GM12878 (cell line): ENCODE results near the gene BICC1. TPM values are rescaled to one million over a fixed set of nuclear protein-coding genes. Genes with fewer than 3 reads are reported as not detected.

Experiments
- ATAC-seq: fragments of 200-7000 bp; cut with Tn5 transposase; 3 replicates; pipeline ENCODE4 v1.9.1; 2020; ENCODE audit warnings: mild to moderate bottlenecking, moderate library complexity
- BruUV-seq: library from RNA; stranded (reverse); fragments of 400-500 nt; replicated peaks from 2 replicates; lab custom pipeline; 2021; lab: Mats Ljungman, UMichigan
- CTCF ChIA-PET: fragments of 300-600 bp; sonication (Branson Sonifier 250); formaldehyde crosslinking; extraction: SDS; loops from one replicate; lab custom pipeline; 2021; ENCODE audit warnings: inconsistent platforms; lab: Yijun Ruan, JAX
- POLR2A ChIA-PET: fragments of 350-600 bp; formaldehyde crosslinking; extraction: SDS; loops from one replicate; lab custom pipeline; 2021; ENCODE audit warnings: inconsistent platforms; lab: Charles Lee
- RAD21 ChIA-PET: fragments of 300-600 bp; sonication (Branson Sonifier 250); formaldehyde crosslinking; loops from one replicate; lab custom pipeline; 2023; ENCODE audit warnings: antibody characterized with exemption; ENCODE audit not compliant: unreplicated experiment; lab: Charles Lee
- SMC1A ChIA-PET: fragments of 300-600 bp; sonication (Branson Sonifier 250); formaldehyde crosslinking; loops from one replicate; lab custom pipeline; 2023; ENCODE audit not compliant: unreplicated experiment, uncharacterized antibody; lab: Charles Lee
- DNase-seq: peaks from one replicate; pipeline ENCODE4 v3.0.0-alpha.2; 2011; ENCODE audit warnings: low read depth, low spot score
- FAIRE-seq: peaks from 3 replicates; lab custom pipeline; 2011; peaks lifted over from hg19 to GRCh38; lab: Jason Lieb, UNC
- H2AFZ ChIP-seq: 2 replicates; pipeline ENCODE4 v1.6.0; 2011; ENCODE audit warnings: low read depth, low read length, control low read depth; ENCODE audit not compliant: control insufficient read depth
- H3K27ac ChIP-seq: 2 replicates; pipeline ENCODE4 v1.5.1; 2011; ENCODE audit warnings: control low read depth; ENCODE audit not compliant: control insufficient read depth, insufficient read depth
- H3K27me3 ChIP-seq, 2 experiments: replicated peaks in 1 of 2; 2 replicates each; pipeline versions ENCODE4 v1.6.0 to v1.6.1; 2011; ENCODE audit warnings: low read length in 1 of 2; ENCODE audit not compliant: control insufficient read depth in 2 of 2, insufficient read depth in 2 of 2
- H3K36me3 ChIP-seq, 2 experiments: 2 replicates each; pipeline ENCODE4 v1.5.1; 2011; ENCODE audit warnings: low read length in 1 of 2; ENCODE audit not compliant: control insufficient read depth in 2 of 2, insufficient read depth in 2 of 2
- H3K4me1 ChIP-seq: 2 replicates; pipeline ENCODE4 v1.6.1; 2011; ENCODE audit warnings: mild to moderate bottlenecking, low read length, moderate library complexity, mixed read lengths; ENCODE audit not compliant: control insufficient read depth, insufficient read depth
- H3K4me2 ChIP-seq: 2 replicates; pipeline ENCODE4 v1.6.0; 2011; ENCODE audit warnings: control low read depth; ENCODE audit not compliant: control insufficient read depth, insufficient read depth
- H3K4me3 ChIP-seq: fragments of 200-600 bp; sonication (generic); 2 replicates; pipeline ENCODE4 v1.5.1; 2016
- H3K79me2 ChIP-seq: 2 replicates; pipeline ENCODE4 v1.6.0; 2011; ENCODE audit warnings: low read length; ENCODE audit not compliant: control insufficient read depth, insufficient read depth
- H3K9ac ChIP-seq: 2 replicates; pipeline ENCODE4 v1.8.0; 2011; ENCODE audit warnings: low read length, control low read depth, mixed read lengths; ENCODE audit not compliant: control insufficient read depth, insufficient read depth
- H3K9me3 ChIP-seq: replicated peaks from 3 replicates; pipeline ENCODE4 v1.5.1; 2011; ENCODE audit warnings: mild to moderate bottlenecking, low read length; ENCODE audit not compliant: control insufficient read depth, insufficient read depth
- H4K20me1 ChIP-seq: 2 replicates; pipeline ENCODE4 v1.6.0; 2011; ENCODE audit not compliant: control insufficient read depth, insufficient read depth
- ASH2L ChIP-seq: fragments of 300-600, 200-600 bp; sonication (generic); IDR thresholded peaks from 2 replicates; pipeline ENCODE4 v1.6.1; 2017; ENCODE audit warnings: low read depth, mild to moderate bottlenecking, borderline replicate concordance
- ATF7 ChIP-seq: fragments of 450-650 bp; IDR thresholded peaks from 2 replicates; pipeline ENCODE4 v1.6.1; 2016; ENCODE audit warnings: low read depth, mild to moderate bottlenecking
- CHD1 ChIP-seq: IDR thresholded peaks from 2 replicates; pipeline ENCODE4 v1.6.1; 2012; ENCODE audit warnings: low read depth, low read length, improper control_type of control experiment
- ESRRA ChIP-seq: IDR thresholded peaks from 2 replicates; pipeline ENCODE4 v1.6.1; 2012; ENCODE audit warnings: mild to moderate bottlenecking, low read length, improper control_type of control experiment
- HDGF ChIP-seq: fragments of 450-650 bp; IDR thresholded peaks from 2 replicates; pipeline ENCODE4 v1.6.1; 2016; ENCODE audit warnings: antibody characterized with exemption
- MEF2A ChIP-seq: IDR thresholded peaks from 2 replicates; pipeline ENCODE4 v1.6.1; 2011; ENCODE audit warnings: low read depth, mild to moderate bottlenecking, low read length, moderate library complexity; ENCODE audit not compliant: insufficient read depth
- NFXL1 ChIP-seq: fragments of 450-650 bp; IDR thresholded peaks from 2 replicates; pipeline ENCODE4 v1.6.1; 2017; ENCODE audit warnings: antibody characterized with exemption, mild to moderate bottlenecking, borderline replicate concordance
- NFYA ChIP-seq: IDR thresholded peaks from 2 replicates; pipeline ENCODE4 v1.6.1; 2011; ENCODE audit warnings: low read depth, mild to moderate bottlenecking, low read length, improper control_type of control experiment, borderline replicate concordance
- NR2C1 ChIP-seq: fragments of 450-650 bp; IDR thresholded peaks from 2 replicates; pipeline ENCODE4 v1.6.1; 2017; ENCODE audit warnings: antibody characterized with exemption, mild to moderate bottlenecking, moderate library complexity
- PAX5 ChIP-seq: IDR thresholded peaks from 2 replicates; pipeline ENCODE4 v1.6.1; 2011; ENCODE audit warnings: low read depth, low read length, borderline replicate concordance
- POU2F2 ChIP-seq: IDR thresholded peaks from 3 replicates; pipeline ENCODE4 v1.6.1; 2011; ENCODE audit warnings: low read depth, mild to moderate bottlenecking, low read length, borderline replicate concordance
- RAD51 ChIP-seq: fragments of 450-650 bp; IDR thresholded peaks from 2 replicates; pipeline ENCODE4 v1.6.1; 2016; ENCODE audit warnings: moderate library complexity, mild to moderate bottlenecking, inconsistent platforms
- SIN3A ChIP-seq: IDR thresholded peaks from 2 replicates; pipeline ENCODE4 v1.6.1; 2012; ENCODE audit warnings: low read depth, low read length, improper control_type of control experiment
- YBX1 ChIP-seq: fragments of 450-650 bp; IDR thresholded peaks from 2 replicates; pipeline ENCODE4 v1.6.1; 2016; ENCODE audit warnings: antibody characterized with exemption
- WGBS: methylation state at CpG from one replicate; pipeline ENCODE4 v1.1.6; 2016; ENCODE audit warnings: low lambda C conversion rate; ENCODE audit not compliant: insufficient replicate concordance, insufficient coverage; ENCODE audit errors: missing lambda C conversion rate; 5-methylcytosine and 5-hydroxymethylcytosine counted together
- in situ Hi-C: fragments of 300-500 bp; cut with MboI; formaldehyde crosslinking; loops from 9 replicates; pipeline ENCODE4 v1.14.3; 2018; ENCODE audit warnings: mixed read lengths
- intact Hi-C: fragments of 100-400 bp; cut with micrococcal nuclease; formaldehyde crosslinking; loops from one replicate; pipeline ENCODE4 v1.14.2; 2022; ENCODE audit not compliant: unreplicated experiment
- polyA plus RNA-seq, 11 experiments: library from polyadenylated mRNA; depleted of rRNA in 4 of 11; unstranded in 6 of 11; stranded (reverse) in 5 of 11; fragments of >200 nt; fragmentation: Nextera tagmentation in 4 of 11; fragmentation: Illumina TruSeq in 1 of 11; extraction: Ambion mirVana in 4 of 11; extraction: Trizol in 1 of 11; gene quantifications; 1 replicate in 1 of 11; 2 replicates in 10 of 11; pipeline versions ENCODE4 v1.2.1 to v1.2.3, GENCODE V29; 2011 to 2016; ENCODE audit warnings: inconsistent platforms in 2 of 11, missing spikeins in 2 of 11, low read depth in 1 of 11
- total RNA-seq, 4 experiments: library from RNA; depleted of rRNA in 3 of 4; stranded (reverse); fragments of >200 nt in 3 of 4; fragmentation: Illumina TruSeq in 1 of 4; extraction: Trizol in 1 of 4; gene quantifications; 2 replicates each; pipeline versions ENCODE4 v1.2.1 to v1.2.3, GENCODE V29; 2013 to 2021
- TF ChIP-seq, protein P1 (sequence below): fragments of 450-650 bp; IDR thresholded peaks from 2 replicates; pipeline ENCODE4 v1.6.1; 2017; ENCODE audit warnings: mild to moderate bottlenecking, moderate library complexity
- TF ChIP-seq, protein P2 (sequence below): fragments of 450-650 bp; IDR thresholded peaks from 2 replicates; pipeline ENCODE4 v1.6.1; 2017; ENCODE audit warnings: mild to moderate bottlenecking
- TF ChIP-seq, protein P3 (sequence below): fragments of 450-650 bp; formaldehyde crosslinking; IDR thresholded peaks from 2 replicates; pipeline ENCODE4 v1.4.0; 2022; ENCODE audit warnings: mild to moderate bottlenecking, moderate library complexity
- TF ChIP-seq, protein P4 (sequence below): IDR thresholded peaks from 2 replicates; pipeline ENCODE4 v1.6.1; 2012; ENCODE audit warnings: low read depth, low read length, improper control_type of control experiment

Gene BICC1
- total and polyA plus RNA-seq, 10 of the 15 experiments (the other 5 are each of a cell fraction or from before 2014, with no cell fraction given), result 0.01 to 0.10 (median 0.04) TPM; not detected in 5

DNA sequence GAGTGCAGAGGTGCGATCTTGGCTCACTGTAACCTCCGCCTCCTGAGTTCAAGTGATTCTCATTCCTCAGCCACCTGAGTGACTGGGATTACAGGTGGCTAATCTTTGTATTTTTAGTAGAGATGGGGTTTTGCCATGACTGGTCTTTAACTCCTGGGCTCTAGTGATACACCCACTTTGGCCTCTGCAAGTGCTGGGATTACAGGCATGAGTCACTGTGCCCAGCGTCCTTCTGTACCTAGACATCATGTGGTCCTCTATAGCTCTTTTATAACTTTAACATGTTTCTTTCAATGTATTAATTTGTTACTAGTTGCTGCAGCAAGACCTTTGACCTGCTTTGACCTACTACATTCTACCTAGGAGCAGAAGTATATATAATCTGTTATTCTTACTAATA, 38.7 kb upstream of the BICC1 start:
- no TSS peak for BruUV-seq
- no peaks in the 10 kb centered on the region for H3K9me3 ChIP-seq
- DNase-seq (no peak), ATAC-seq (no peak), FAIRE-seq (no peak)
- no peak overlapping the region for H3K9ac ChIP-seq
- no peaks in the 10 kb centered on the region for H3K4me1 ChIP-seq
- H3K4me3 ChIP-seq, result no peak overlapping the region
- TF ChIP-seq SIN3A (no peak), ESRRA (no peak), ASH2L (no peak), RAD51 (no peak), NFXL1 (no peak), HDGF (no peak), CHD1 (no peak), YBX1 (no peak), NFYA (no peak), ATF7 (no peak), POU2F2 (no peak), NR2C1 (no peak), MEF2A (no peak), PAX5 (no peak)
- TF ChIP-seq, protein P1, sequence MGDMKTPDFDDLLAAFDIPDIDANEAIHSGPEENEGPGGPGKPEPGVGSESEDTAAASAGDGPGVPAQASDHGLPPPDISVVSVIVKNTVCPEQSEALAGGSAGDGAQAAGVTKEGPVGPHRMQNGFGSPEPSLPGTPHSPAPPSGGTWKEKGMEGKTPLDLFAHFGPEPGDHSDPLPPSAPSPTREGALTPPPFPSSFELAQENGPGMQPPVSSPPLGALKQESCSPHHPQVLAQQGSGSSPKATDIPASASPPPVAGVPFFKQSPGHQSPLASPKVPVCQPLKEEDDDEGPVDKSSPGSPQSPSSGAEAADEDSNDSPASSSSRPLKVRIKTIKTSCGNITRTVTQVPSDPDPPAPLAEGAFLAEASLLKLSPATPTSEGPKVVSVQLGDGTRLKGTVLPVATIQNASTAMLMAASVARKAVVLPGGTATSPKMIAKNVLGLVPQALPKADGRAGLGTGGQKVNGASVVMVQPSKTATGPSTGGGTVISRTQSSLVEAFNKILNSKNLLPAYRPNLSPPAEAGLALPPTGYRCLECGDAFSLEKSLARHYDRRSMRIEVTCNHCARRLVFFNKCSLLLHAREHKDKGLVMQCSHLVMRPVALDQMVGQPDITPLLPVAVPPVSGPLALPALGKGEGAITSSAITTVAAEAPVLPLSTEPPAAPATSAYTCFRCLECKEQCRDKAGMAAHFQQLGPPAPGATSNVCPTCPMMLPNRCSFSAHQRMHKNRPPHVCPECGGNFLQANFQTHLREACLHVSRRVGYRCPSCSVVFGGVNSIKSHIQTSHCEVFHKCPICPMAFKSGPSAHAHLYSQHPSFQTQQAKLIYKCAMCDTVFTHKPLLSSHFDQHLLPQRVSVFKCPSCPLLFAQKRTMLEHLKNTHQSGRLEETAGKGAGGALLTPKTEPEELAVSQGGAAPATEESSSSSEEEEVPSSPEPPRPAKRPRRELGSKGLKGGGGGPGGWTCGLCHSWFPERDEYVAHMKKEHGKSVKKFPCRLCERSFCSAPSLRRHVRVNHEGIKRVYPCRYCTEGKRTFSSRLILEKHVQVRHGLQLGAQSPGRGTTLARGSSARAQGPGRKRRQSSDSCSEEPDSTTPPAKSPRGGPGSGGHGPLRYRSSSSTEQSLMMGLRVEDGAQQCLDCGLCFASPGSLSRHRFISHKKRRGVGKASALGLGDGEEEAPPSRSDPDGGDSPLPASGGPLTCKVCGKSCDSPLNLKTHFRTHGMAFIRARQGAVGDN, result no peak
- TF ChIP-seq, protein P2, sequence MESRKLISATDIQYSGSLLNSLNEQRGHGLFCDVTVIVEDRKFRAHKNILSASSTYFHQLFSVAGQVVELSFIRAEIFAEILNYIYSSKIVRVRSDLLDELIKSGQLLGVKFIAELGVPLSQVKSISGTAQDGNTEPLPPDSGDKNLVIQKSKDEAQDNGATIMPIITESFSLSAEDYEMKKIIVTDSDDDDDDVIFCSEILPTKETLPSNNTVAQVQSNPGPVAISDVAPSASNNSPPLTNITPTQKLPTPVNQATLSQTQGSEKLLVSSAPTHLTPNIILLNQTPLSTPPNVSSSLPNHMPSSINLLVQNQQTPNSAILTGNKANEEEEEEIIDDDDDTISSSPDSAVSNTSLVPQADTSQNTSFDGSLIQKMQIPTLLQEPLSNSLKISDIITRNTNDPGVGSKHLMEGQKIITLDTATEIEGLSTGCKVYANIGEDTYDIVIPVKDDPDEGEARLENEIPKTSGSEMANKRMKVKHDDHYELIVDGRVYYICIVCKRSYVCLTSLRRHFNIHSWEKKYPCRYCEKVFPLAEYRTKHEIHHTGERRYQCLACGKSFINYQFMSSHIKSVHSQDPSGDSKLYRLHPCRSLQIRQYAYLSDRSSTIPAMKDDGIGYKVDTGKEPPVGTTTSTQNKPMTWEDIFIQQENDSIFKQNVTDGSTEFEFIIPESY, result no peak
- TF ChIP-seq, protein P3, sequence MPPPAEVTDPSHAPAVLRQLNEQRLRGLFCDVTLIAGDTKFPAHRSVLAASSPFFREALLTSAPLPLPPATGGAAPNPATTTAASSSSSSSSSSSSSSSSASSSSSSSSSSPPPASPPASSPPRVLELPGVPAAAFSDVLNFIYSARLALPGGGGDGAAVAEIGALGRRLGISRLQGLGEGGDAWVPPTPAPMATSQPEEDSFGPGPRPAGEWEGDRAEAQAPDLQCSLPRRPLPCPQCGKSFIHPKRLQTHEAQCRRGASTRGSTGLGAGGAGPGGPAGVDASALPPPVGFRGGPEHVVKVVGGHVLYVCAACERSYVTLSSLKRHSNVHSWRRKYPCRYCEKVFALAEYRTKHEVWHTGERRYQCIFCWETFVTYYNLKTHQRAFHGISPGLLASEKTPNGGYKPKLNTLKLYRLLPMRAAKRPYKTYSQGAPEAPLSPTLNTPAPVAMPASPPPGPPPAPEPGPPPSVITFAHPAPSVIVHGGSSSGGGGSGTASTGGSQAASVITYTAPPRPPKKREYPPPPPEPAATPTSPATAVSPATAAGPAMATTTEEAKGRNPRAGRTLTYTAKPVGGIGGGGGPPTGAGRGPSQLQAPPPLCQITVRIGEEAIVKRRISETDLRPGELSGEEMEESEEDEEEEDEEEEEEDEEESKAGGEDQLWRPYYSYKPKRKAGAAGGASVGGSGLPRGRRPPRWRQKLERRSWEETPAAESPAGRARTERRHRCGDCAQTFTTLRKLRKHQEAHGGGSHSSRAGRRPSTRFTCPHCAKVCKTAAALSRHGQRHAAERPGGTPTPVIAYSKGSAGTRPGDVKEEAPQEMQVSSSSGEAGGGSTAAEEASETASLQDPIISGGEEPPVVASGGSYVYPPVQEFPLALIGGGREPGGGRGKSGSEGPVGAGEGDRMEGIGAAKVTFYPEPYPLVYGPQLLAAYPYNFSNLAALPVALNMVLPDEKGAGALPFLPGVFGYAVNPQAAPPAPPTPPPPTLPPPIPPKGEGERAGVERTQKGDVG, result no peak
- TF ChIP-seq, protein P4, sequence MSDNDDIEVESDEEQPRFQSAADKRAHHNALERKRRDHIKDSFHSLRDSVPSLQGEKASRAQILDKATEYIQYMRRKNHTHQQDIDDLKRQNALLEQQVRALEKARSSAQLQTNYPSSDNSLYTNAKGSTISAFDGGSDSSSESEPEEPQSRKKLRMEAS, result no peak
- H3K4me2 ChIP-seq, result no peak overlapping the region
- WGBS, result 53% methylated on average over 3 of the region's 3 CpGs
- POLR2A ChIA-PET, result no interaction called here
- H3K27ac ChIP-seq, result no peak overlapping the region
- intact Hi-C loops (no loop called here), in situ Hi-C loops (no loop called here)
- CTCF ChIA-PET, result no interaction called here
- SMC1A ChIA-PET, result no interaction called here
- no peaks in the 10 kb centered on the region; a peak in 1 of 4 replicates for H3K27me3 ChIP-seq
- RAD21 ChIA-PET, result no interaction called here
- H4K20me1 ChIP-seq, result no peaks in the 10 kb centered on the region
- no peak overlapping the region for H2AFZ ChIP-seq
- H3K36me3 ChIP-seq, result no peaks in the 10 kb centered on the region
- H3K79me2 ChIP-seq, result no peaks in the 10 kb centered on the region
